K562 (cell line): ENCODE data around the gene EPM2A. TPM values are rescaled to one million over a fixed set of nuclear protein-coding genes. Genes with fewer than 3 reads are reported as not detected.
A peak's percentile ranks its signal among the peaks of the same experiment; 100 is the strongest.

Experiments
- ARID3B ChIP-seq: fragments of 250-450 bp; sonication (Bioruptor Pico); IDR thresholded peaks from 2 replicates; pipeline ENCODE4 v1.4.0; 2020; ENCODE audit warnings: borderline replicate concordance
- ARID4B ChIP-seq: sonication (generic); formaldehyde crosslinking; IDR thresholded peaks from 2 replicates; pipeline ENCODE4 v1.8.0; 2022; ENCODE audit warnings: mild to moderate bottlenecking, missing genetic modification reagents
- FIP1L1 ChIP-seq: fragments of 200-400 bp; formaldehyde crosslinking; IDR thresholded peaks from 2 replicates; pipeline ENCODE4 v1.6.1; 2018; ENCODE audit warnings: mild to moderate bottlenecking, low read depth, low read length; ENCODE audit not compliant: poor library complexity, severe bottlenecking
- FOXA1 ChIP-seq: fragments of 450-650 bp; IDR thresholded peaks from 2 replicates; pipeline ENCODE4 v1.6.1; 2016; ENCODE audit warnings: mild to moderate bottlenecking, borderline replicate concordance
- IFI16 ChIP-seq: fragments of 250-450 bp; sonication (Bioruptor Pico); IDR thresholded peaks from 2 replicates; pipeline ENCODE4 v2.1.2; 2022; ENCODE audit warnings: mild to moderate bottlenecking, inconsistent platforms
- NFE2L1 ChIP-seq: fragments of 450-650 bp; IDR thresholded peaks from 2 replicates; pipeline ENCODE4 v1.6.1; 2016; ENCODE audit warnings: missing genetic modification characterization, low read depth, mild to moderate bottlenecking, missing compliant biosample characterization, moderate library complexity, borderline replicate concordance
- NR2F6 ChIP-seq: fragments of 450-650 bp; formaldehyde crosslinking; IDR thresholded peaks from 2 replicates; pipeline ENCODE4 v1.4.0; 2020; ENCODE audit warnings: mild to moderate bottlenecking
- POLR3A ChIP-seq: IDR thresholded peaks from 2 replicates; pipeline ENCODE4 v1.6.1; 2011; ENCODE audit warnings: borderline replicate concordance, mild to moderate bottlenecking, moderate library complexity; ENCODE audit not compliant: insufficient read length, insufficient read depth; ENCODE audit errors: extremely low read depth
- RBFOX2 ChIP-seq: fragments of 200-400 bp; formaldehyde crosslinking; IDR thresholded peaks from 2 replicates; pipeline ENCODE4 v1.6.1; 2017; ENCODE audit warnings: low read depth, mild to moderate bottlenecking, low read length, moderate library complexity
- STAT5B ChIP-seq: fragments of 250-450 bp; sonication (Bioruptor Pico); IDR thresholded peaks from 2 replicates; pipeline ENCODE4 v1.8.0; 2021; ENCODE audit warnings: mild to moderate bottlenecking, inconsistent platforms
- ZNF347 ChIP-seq: fragments of 450-650 bp; formaldehyde crosslinking; IDR thresholded peaks from 2 replicates; pipeline ENCODE4 v1.4.0; 2020; ENCODE audit warnings: low read depth, mild to moderate bottlenecking, moderate library complexity
- ZNF512 ChIP-seq: IDR thresholded peaks from 2 replicates; pipeline ENCODE4 v1.6.1; 2016; ENCODE audit warnings: missing genetic modification characterization, missing compliant biosample characterization
- polyA plus RNA-seq, 8 experiments: library from polyadenylated mRNA; depleted of rRNA in 4 of 8; stranded (reverse) in 5 of 8; unstranded in 3 of 8; fragments of >200 nt; fragmentation: Nextera tagmentation in 2 of 8; fragmentation: Illumina TruSeq in 1 of 8; extraction: Ambion mirVana in 2 of 8; extraction: Trizol in 1 of 8; gene quantifications; 2 replicates each; pipeline versions ENCODE4 v1.2.1 to v1.2.3, GENCODE V29; 2011 to 2014; ENCODE audit warnings: inconsistent platforms in 1 of 8, missing spikeins in 1 of 8
- total RNA-seq, 7 experiments: library from RNA; depleted of rRNA in 6 of 7; stranded (reverse); fragments of >200 nt in 6 of 7; fragmentation: Illumina TruSeq in 2 of 7; extraction: Trizol in 2 of 7; gene quantifications; 2 replicates each; pipeline versions ENCODE4 v1.2.1 to v1.2.3, GENCODE V29; 2011 to 2021; ENCODE audit warnings: low replicate concordance in 1 of 7
- TF ChIP-seq, protein P1 (sequence below): fragments of 450-650 bp; formaldehyde crosslinking; IDR thresholded peaks from 2 replicates; pipeline ENCODE4 v1.4.0; 2020; ENCODE audit warnings: mild to moderate bottlenecking, moderate library complexity
- TF ChIP-seq, protein P2 (sequence below): fragments of 250-450 bp; sonication (Bioruptor Pico); IDR thresholded peaks from 2 replicates; pipeline ENCODE4 v1.4.0; 2020; ENCODE audit warnings: mild to moderate bottlenecking

EPM2A gene
- total and polyA plus RNA-seq, 9 of the 15 experiments (the other 6 are each of a cell fraction or from before 2014, with no cell fraction given): 0.35 to 5.3 (median 2.5) TPM

- TF ChIP-seq ZNF512 (tag) (no peak), FOXA1 (no peak), ARID3B (CRISPR knock-in tag) (no peak), ZNF347 (CRISPR knock-in tag) (no peak), STAT5B (CRISPR knock-in tag) (no peak), ARID4B (peak; percentile 10; the same call in 1 of the 2 replicates), RBFOX2 (peak; percentile 92), POLR3A (no peak), NFE2L1 (no peak), NR2F6 (no peak), FIP1L1 (peak; percentile 70), IFI16 (CRISPR knock-in tag) (no peak)
- TF ChIP-seq, protein P1, sequence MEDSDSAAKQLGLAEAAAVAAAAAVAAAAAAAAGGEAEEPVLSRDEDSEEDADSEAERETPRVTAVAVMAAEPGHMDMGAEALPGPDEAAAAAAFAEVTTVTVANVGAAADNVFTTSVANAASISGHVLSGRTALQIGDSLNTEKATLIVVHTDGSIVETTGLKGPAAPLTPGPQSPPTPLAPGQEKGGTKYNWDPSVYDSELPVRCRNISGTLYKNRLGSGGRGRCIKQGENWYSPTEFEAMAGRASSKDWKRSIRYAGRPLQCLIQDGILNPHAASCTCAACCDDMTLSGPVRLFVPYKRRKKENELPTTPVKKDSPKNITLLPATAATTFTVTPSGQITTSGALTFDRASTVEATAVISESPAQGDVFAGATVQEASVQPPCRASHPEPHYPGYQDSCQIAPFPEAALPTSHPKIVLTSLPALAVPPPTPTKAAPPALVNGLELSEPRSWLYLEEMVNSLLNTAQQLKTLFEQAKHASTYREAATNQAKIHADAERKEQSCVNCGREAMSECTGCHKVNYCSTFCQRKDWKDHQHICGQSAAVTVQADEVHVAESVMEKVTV (CRISPR knock-in tag): 0 out of 2 replicates have a peak, but pooled peaks have one; percentile 14
- TF ChIP-seq, protein P2, sequence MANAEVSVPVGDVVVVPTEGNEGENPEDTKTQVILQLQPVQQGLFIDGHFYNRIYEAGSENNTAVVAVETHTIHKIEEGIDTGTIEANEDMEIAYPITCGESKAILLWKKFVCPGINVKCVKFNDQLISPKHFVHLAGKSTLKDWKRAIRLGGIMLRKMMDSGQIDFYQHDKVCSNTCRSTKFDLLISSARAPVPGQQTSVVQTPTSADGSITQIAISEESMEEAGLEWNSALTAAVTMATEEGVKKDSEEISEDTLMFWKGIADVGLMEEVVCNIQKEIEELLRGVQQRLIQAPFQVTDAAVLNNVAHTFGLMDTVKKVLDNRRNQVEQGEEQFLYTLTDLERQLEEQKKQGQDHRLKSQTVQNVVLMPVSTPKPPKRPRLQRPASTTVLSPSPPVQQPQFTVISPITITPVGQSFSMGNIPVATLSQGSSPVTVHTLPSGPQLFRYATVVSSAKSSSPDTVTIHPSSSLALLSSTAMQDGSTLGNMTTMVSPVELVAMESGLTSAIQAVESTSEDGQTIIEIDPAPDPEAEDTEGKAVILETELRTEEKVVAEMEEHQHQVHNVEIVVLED (CRISPR knock-in tag): no peak; the same call in 1 of the 2 replicates
These were observed 599 bp downstream of the EPM2A start (continued) for GRCh38 chr6:145734486-145735355.
